Left colon (tissue), 2 donors: ENCODE data around the gene ANTXR2. TPM values are rescaled to one million over a fixed set of nuclear protein-coding genes. Genes with fewer than 3 reads are reported as not detected.
A peak's percentile ranks its signal among the peaks of the same experiment; 100 is the strongest.

Experiments
- ATAC-seq: fragments of 200-7000 bp; cut with Tn5 transposase; one replicate; pipeline ENCODE4 v1.9.1; 2020; ENCODE audit warnings: mild to moderate bottlenecking, moderate library complexity
- DNase-seq, 2 donors: peaks; one replicate each; pipeline ENCODE4 v3.0.0-alpha.2; 2020
- intact Hi-C, 2 donors: fragments of 100-400 bp; cut with DNase I in 1 of 2; cut with micrococcal nuclease in 1 of 2; formaldehyde crosslinking; loops; one replicate each; pipeline versions ENCODE4 v1.11.2 to v1.14.0; 2022; cut with DNase I, micrococcal nuclease
- total RNA-seq, 2 donors: library from RNA; stranded (reverse); fragmentation: NEBNext Ultra II Directional; extraction: Animal tissue kit (Norgen Biotek cat#: 25700); gene quantifications; one replicate each; pipeline ENCODE4 v1.2.1, GENCODE V29; 2021
- donor health status: DM: no; HTN: no; CAD: no.
- donor health status: DM: yes; HTN: yes; CAD: no.

The ANTXR2 gene
- total RNA-seq, 2 donors from 2014 or later = 70.0 to 135 TPM

- no peak for ATAC-seq
These were observed 109.0 kb downstream of the ANTXR2 start for GRCh38 chr4:79964020-79964399.

GRCh38 chr4:79959652-79960051 lies 113.4 kb downstream of the ANTXR2 start:
- ATAC-seq (no peak), DNase-seq (no peak)
- intact Hi-C loops = no loop called here

More at GRCh38 chr4:79964020-79964399, 109.0 kb downstream of the ANTXR2 start:
- intact Hi-C loops = no loop called here
- no peak for DNase-seq

GRCh38 chr4:79958466-79959264 lies 114.4 kb downstream of the ANTXR2 start:
- intact Hi-C loops = no loop called here
- ATAC-seq (no peak), DNase-seq (no peak)

- DNase-seq (no peak), ATAC-seq (no peak)
- intact Hi-C loops = no loop called here
These were observed 123.9 kb downstream of the ANTXR2 start for GRCh38 chr4:79949178-79949577.

- intact Hi-C loops = no loop called here
- ATAC-seq (no peak), DNase-seq (no peak)
These were observed 124.3 kb downstream of the ANTXR2 start for GRCh38 chr4:79948739-79949138.

- intact Hi-C loops = no loop called here
- ATAC-seq (no peak), DNase-seq (no peak)
These were observed 124.8 kb downstream of the ANTXR2 start for GRCh38 chr4:79948261-79948660.

- ATAC-seq (no peak), DNase-seq (no peak)
- intact Hi-C loops = no loop called here
These were observed 125.6 kb downstream of the ANTXR2 start for GRCh38 chr4:79947386-79947785.

GRCh38 chr4:79935274-79935673 lies 137.8 kb downstream of the ANTXR2 start:
- DNase-seq = no peak
- intact Hi-C loops = no loop called here
- ATAC-seq = no peak

- DNase-seq = no peak
These were observed 138.4 kb downstream of the ANTXR2 start for GRCh38 chr4:79934660-79935059.

GRCh38 chr4:79927931-79928330 lies 145.1 kb downstream of the ANTXR2 start:
- intact Hi-C loops = no loop called here

More at GRCh38 chr4:79934660-79935059, 138.4 kb downstream of the ANTXR2 start:
- no peak for ATAC-seq
- intact Hi-C loops = no loop called here

GRCh38 chr4:79923281-79923680 lies 149.7 kb downstream of the ANTXR2 start:
- intact Hi-C loops = no loop called here
- DNase-seq (no peak), ATAC-seq (peak; percentile 36)

More at GRCh38 chr4:79927931-79928330, 145.1 kb downstream of the ANTXR2 start:
- ATAC-seq (no peak), DNase-seq (no peak)

- no peak for DNase-seq
- ATAC-seq = no peak
- intact Hi-C loops = no loop called here
These were observed 151.0 kb downstream of the ANTXR2 start for GRCh38 chr4:79922011-79922410.

GRCh38 chr4:79920163-79920853 lies 152.7 kb downstream of the ANTXR2 start:
- ATAC-seq = no peak
- intact Hi-C loops = no loop called here
- DNase-seq = no peak

- intact Hi-C loops = no loop called here
- ATAC-seq = no peak
- DNase-seq = no peak
These were observed 154.7 kb downstream of the ANTXR2 start for GRCh38 chr4:79918292-79918691.

- intact Hi-C loops = no loop called here
- peak in 1 of 2 donors; percentile 48 for DNase-seq
- peak; percentile 56 for ATAC-seq
These were observed 155.8 kb downstream of the ANTXR2 start for GRCh38 chr4:79917246-79917645.

GRCh38 chr4:79915246-79915645 lies 157.8 kb downstream of the ANTXR2 start:
- intact Hi-C loops = no loop called here
- no peak for DNase-seq
- no peak for ATAC-seq

GRCh38 chr4:79913581-79913980 lies 159.4 kb downstream of the ANTXR2 start:
- no peak for DNase-seq
- intact Hi-C loops = no loop called here
- ATAC-seq = no peak

- ATAC-seq = no peak
- DNase-seq = no peak
- intact Hi-C loops = no loop called here
These were observed 166.0 kb downstream of the ANTXR2 start for GRCh38 chr4:79907001-79907400.

GRCh38 chr4:79906303-79906702 lies 166.7 kb downstream of the ANTXR2 start:
- no peak for DNase-seq
- no peak for ATAC-seq
- intact Hi-C loops = no loop called here

- ATAC-seq (no peak), DNase-seq (no peak)
- intact Hi-C loops = no loop called here
These were observed 167.8 kb downstream of the ANTXR2 start for GRCh38 chr4:79905212-79905611.
